ENCODE data around the gene B4GALT3. TPM values are rescaled to one million over a fixed set of nuclear protein-coding genes. Genes with fewer than 3 reads are reported as not detected.

The B4GALT3 gene
- total RNA-seq, 1 experiment from 2014 or later, result 39.6 TPM

DNA sequence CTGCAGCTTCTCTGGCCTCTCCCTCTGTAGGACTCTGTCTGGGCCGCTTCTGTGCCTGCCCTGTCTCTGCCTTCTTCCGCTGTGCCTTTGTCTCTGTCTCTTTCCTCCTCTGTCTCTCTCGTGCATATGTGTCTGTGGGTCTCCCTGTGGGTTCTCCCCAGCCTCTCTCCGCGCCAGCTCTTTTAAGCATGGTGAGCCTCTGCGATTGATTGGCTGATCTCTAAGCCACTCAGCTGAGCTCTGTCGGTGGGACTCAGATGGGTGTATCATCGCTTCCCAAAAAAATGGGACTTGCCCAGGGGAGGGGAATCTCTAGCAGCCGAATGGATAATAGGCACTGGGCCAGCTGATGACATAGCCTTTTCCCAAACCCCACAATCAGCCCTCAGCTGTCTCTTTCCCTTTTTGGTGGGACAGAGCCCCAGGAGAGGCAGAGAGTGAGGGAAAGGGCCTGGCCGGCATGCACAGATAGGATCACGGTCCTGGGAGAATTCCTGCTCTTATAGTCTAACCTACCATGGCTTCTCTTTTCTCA, 21.7 kb upstream of the B4GALT3 start, which contains the start of gene ADAMTS4:
Gene ADAMTS4, minus strand, starts transcription at position 158 of the 535 bp plus-strand sequence. CDS start 427 bp downstream, outside the sequence.
- Histone ChIP-seq H3K9me3 (no peaks in the 10 kb centered on the region), H3K4me3 (ENCODE audit: low read depth, low read length) (no peak within 1 kb of the TSS), H3K36me3 (ENCODE audit: control insufficient read depth, insufficient read depth, low read length) (peaks cover 3% of the 10 kb centered on the region), H3K4me1 (peaks cover 13% of the 10 kb centered on the region; the same call in 1 of the 2 replicates), H3K27me3 (replicated peaks; ENCODE audit: control insufficient read depth, insufficient read depth, low read length) (no peaks in the 10 kb centered on the region)
- H3K4me3 Mint-ChIP-seq (ENCODE audit: unreplicated experiment), result no peak within 1 kb of the TSS
- H3K36me3 Mint-ChIP-seq (ENCODE audit: insufficient read depth, unreplicated experiment), result peaks cover 9% of the 10 kb centered on the region
- TF ChIP-seq, protein P1, sequence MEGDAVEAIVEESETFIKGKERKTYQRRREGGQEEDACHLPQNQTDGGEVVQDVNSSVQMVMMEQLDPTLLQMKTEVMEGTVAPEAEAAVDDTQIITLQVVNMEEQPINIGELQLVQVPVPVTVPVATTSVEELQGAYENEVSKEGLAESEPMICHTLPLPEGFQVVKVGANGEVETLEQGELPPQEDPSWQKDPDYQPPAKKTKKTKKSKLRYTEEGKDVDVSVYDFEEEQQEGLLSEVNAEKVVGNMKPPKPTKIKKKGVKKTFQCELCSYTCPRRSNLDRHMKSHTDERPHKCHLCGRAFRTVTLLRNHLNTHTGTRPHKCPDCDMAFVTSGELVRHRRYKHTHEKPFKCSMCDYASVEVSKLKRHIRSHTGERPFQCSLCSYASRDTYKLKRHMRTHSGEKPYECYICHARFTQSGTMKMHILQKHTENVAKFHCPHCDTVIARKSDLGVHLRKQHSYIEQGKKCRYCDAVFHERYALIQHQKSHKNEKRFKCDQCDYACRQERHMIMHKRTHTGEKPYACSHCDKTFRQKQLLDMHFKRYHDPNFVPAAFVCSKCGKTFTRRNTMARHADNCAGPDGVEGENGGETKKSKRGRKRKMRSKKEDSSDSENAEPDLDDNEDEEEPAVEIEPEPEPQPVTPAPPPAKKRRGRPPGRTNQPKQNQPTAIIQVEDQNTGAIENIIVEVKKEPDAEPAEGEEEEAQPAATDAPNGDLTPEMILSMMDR (IDR thresholded peaks at IDR 0.05; ENCODE audit: insufficient read depth in 1 of 2, low read depth in 1 of 2, low read length in 1 of 2, severe bottlenecking in 1 of 2, unreplicated experiment in 1 of 2), result no peak
- no peaks in the 10 kb centered on the region for H3K9me3 Mint-ChIP-seq (ENCODE audit: unreplicated experiment)
- no peak within 1 kb of the TSS for H3K27ac Mint-ChIP-seq (ENCODE audit: unreplicated experiment)
- ChIA-PET CTCF (interaction anchor here (0.6 kb wide), 1 partner anchor 174 kb away, joined by 3 read pairs; no protein-coding TSS in a partner anchor), POLR2A (no interaction called here)
- DNase-seq, result no peak
- intact Hi-C loops (cut with micrococcal nuclease; ENCODE audit: unreplicated experiment), result no loop called here
- BruUV-seq (replicated peaks), result no TSS peak
- H3K27me3 Mint-ChIP-seq (ENCODE audit: insufficient read depth, unreplicated experiment), result no peaks in the 10 kb centered on the region
- H3K4me1 Mint-ChIP-seq (ENCODE audit: low read depth, unreplicated experiment), result peaks cover 20% of the 10 kb centered on the region

DNA sequence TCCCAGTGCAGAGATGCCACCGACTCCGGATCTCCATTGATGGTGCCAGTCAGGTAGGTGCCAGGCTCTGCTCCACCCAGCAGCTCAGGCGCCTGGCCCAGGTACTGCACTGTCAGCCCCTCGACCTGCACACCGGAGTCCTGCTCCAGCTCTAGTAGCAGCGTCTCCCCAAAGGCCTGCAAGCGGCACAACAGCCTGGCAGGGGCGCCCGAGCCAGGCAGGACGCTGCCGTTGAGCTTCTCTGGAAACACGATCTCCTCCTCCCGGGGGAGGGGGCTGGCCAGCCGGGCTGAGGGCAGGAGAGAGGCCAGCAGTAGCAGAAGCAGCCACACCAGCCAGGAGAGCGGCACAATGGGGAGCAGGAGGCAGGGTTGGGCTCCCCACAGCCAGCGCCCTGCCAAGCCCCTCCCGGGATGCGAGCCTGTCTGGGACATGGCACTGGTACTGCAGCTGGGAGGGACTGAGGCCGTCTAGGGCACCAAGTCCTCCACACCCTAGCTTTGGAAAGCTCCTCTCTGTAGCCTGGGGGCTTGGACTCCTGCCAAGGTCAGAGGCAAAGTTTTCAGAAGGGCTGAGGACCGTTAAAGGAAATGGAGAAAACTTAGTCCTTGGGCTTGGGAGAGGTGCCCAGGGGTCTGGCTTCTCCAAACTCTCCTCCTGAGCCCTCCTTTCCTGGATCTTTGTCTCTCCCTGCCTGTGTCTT, 21.0 kb upstream of the B4GALT3 start:
- no peaks in the 10 kb centered on the region for H3K9me3 Mint-ChIP-seq (ENCODE audit: unreplicated experiment)
- TF ChIP-seq, protein P1 (IDR thresholded peaks at IDR 0.05; ENCODE audit: insufficient read depth in 1 of 2, low read depth in 1 of 2, low read length in 1 of 2, severe bottlenecking in 1 of 2, unreplicated experiment in 1 of 2), result no peak
- intact Hi-C loops (cut with micrococcal nuclease; ENCODE audit: unreplicated experiment), result no loop called here
- ChIA-PET CTCF (interaction anchor here (0.6 kb wide), 1 partner anchor 174 kb away, joined by 3 read pairs; no protein-coding TSS in a partner anchor), POLR2A (no interaction called here)
- no TSS peak for BruUV-seq (replicated peaks)
- H3K4me1 ChIP-seq, result peaks cover 13% of the 10 kb centered on the region; the same call in 1 of the 2 replicates
- peaks cover 20% of the 10 kb centered on the region for H3K4me1 Mint-ChIP-seq (ENCODE audit: low read depth, unreplicated experiment)
- no peaks in the 10 kb centered on the region for H3K27me3 ChIP-seq (replicated peaks; ENCODE audit: control insufficient read depth, insufficient read depth, low read length)
- no peak overlapping the region for H3K4me3 ChIP-seq (ENCODE audit: low read depth, low read length)
- DNase-seq, result no peak
- H3K27me3 Mint-ChIP-seq (ENCODE audit: insufficient read depth, unreplicated experiment), result no peaks in the 10 kb centered on the region
- no peaks in the 10 kb centered on the region for H3K9me3 ChIP-seq
- H3K36me3 Mint-ChIP-seq (ENCODE audit: insufficient read depth, unreplicated experiment), result peaks cover 9% of the 10 kb centered on the region
- H3K36me3 ChIP-seq (ENCODE audit: control insufficient read depth, insufficient read depth, low read length), result peaks cover 2% of the 10 kb centered on the region
- H3K4me3 Mint-ChIP-seq (ENCODE audit: unreplicated experiment), result no peak overlapping the region
- H3K27ac Mint-ChIP-seq (ENCODE audit: unreplicated experiment), result no peak overlapping the region

DNA sequence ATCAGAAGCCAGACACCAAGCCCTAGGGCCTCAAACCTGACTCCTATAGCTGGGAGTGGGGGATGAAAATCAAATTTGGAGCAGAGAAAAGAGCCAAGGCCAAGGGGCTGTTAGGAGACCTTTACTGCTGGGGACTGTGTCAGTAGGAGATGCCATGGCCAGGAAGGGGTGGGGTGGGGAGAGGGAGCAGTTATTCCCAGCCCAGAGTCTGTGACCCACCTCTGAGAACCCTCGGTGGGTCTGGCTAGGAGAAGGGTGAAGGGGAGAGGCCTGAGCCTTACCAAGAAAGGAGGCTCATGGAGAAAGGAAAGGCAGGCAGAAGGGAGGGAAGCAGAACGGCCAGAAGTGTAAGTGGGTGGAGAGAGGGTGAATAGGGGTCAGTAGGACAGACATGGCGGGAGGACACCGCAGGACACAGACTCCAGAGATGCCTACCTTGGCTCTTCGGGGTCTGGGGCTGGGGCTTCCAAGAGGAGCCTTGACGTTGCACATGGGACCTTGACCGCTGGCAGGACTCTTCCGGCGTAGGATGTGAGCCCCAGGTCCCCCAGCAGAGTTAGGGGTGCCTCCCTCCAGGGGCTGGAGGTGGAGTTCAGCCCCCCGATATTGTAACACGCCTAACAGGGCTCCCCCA, 20.4 kb upstream of the B4GALT3 start:
- Mint-ChIP-seq H3K27me3 (ENCODE audit: insufficient read depth, unreplicated experiment) (no peaks in the 10 kb centered on the region), H3K9me3 (ENCODE audit: unreplicated experiment) (no peaks in the 10 kb centered on the region), H3K4me3 (ENCODE audit: unreplicated experiment) (no peak overlapping the region), H3K27ac (ENCODE audit: unreplicated experiment) (no peak overlapping the region), H3K36me3 (ENCODE audit: insufficient read depth, unreplicated experiment) (peaks cover 9% of the 10 kb centered on the region), H3K4me1 (ENCODE audit: low read depth, unreplicated experiment) (peaks cover 23% of the 10 kb centered on the region)
- DNase-seq, result no peak
- Histone ChIP-seq H3K27me3 (replicated peaks; ENCODE audit: control insufficient read depth, insufficient read depth, low read length) (no peaks in the 10 kb centered on the region), H3K9me3 (no peaks in the 10 kb centered on the region), H3K4me1 (peaks cover 6% of the 10 kb centered on the region; the same call in 1 of the 2 replicates), H3K36me3 (ENCODE audit: control insufficient read depth, insufficient read depth, low read length) (no peaks in the 10 kb centered on the region), H3K4me3 (ENCODE audit: low read depth, low read length) (no peak overlapping the region)
- TF ChIP-seq, protein P1 (IDR thresholded peaks at IDR 0.05; ENCODE audit: insufficient read depth in 1 of 2, low read depth in 1 of 2, low read length in 1 of 2, severe bottlenecking in 1 of 2, unreplicated experiment in 1 of 2), result no peak
- intact Hi-C loops (cut with micrococcal nuclease; ENCODE audit: unreplicated experiment), result no loop called here
- POLR2A ChIA-PET, result no interaction called here
- CTCF ChIA-PET, result interaction anchor here (0.7 kb wide), 2 partner anchors 20 to 195 kb away, joined by 4 read pairs; partner anchors contain the start of gene B4GALT3
- BruUV-seq (replicated peaks), result no TSS peak

Data from Caco-2 (cell line).